HS-5 (cell line): Measurements from ENCODE around the gene HHIPL1.

Experiments
- DNase-seq: peaks from one replicate; pipeline ENCODE4 v3.0.0-alpha.2; 2012; ENCODE audit warnings: low read depth

HHIPL1 gene

DNA sequence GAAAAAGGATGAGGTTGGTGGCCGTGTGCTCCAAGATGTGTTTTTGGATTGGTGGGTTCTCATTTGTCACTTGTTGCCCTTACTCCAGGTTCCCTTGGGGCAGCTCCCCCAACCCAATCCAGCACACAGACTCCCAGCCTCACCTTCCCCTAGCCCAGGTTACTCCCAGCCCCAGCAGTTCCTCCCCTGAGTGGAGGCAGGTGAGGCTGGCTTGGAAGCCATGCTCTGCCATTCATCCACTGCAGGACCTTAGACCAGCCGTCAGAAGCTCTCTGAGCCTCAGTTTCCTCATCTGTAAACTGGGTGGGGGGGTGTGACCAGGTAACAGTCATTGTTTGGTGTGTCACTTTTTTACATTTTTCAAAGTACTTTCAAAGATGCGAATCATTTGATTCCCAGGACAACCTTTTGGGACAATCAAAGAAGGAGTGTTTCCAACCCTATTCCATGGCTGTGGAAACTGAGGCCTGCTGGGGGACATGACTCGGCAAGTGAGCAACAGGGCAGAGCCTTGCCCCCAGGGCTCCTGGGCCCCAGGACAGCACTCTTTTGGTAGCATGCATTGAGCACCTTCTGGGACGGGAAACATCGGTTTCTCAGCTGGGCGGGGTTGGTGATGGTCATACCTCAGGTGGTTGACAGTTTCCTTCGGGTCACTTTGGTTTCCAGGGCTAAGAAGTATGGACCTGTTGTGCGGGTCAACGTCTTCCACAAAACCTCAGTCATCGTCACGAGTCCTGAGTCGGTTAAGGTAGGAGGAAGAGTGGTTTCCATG, 46.4 kb downstream of the HHIPL1 start:
- DNase-seq = no peak

DNA sequence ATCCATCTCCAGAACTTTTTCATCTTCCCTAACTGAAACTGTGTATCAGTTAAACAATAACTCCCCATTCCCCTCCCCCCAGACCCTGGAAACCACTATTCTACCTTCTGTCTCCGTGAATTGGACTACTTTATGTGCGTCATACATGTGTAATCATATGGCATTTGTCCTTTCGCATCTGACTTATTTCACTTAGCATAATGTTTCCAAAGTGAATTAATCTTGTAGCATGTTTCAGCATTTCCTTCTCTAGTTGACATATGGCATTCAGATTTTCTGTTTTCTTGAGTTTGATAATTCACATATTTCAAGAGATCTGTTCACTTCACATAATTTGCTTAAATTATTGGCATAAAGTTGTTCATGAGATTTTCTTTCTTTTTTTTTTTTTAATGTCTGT, 49.0 kb downstream of the HHIPL1 start:
- no peak for DNase-seq

GRCh38 chr14:99696929-99697328, 52.0 kb downstream of the HHIPL1 start:
- DNase-seq = no peak

DNA sequence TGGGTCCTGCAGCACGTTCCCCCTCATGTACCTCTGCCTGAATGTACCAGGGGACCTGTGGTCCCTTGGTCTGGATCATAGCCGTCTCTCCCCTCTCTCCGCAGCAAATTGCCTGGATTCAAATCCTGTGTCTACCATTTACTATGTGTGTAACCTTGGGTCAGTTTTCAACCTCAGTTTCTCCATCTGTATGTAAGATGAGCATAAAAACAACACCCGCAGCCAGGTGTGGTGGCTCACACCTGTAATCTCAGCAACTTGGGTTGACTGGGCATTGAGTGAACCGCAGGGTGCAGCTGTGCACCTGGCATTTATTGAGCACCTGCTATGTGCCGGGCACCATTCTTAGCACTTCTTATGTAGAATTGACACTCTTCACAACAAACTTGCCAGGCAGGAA, 53.3 kb downstream of the HHIPL1 start:
- DNase-seq = no peak

GRCh38 chr14:99698642-99699041, 53.7 kb downstream of the HHIPL1 start:
- DNase-seq = no peak

DNA sequence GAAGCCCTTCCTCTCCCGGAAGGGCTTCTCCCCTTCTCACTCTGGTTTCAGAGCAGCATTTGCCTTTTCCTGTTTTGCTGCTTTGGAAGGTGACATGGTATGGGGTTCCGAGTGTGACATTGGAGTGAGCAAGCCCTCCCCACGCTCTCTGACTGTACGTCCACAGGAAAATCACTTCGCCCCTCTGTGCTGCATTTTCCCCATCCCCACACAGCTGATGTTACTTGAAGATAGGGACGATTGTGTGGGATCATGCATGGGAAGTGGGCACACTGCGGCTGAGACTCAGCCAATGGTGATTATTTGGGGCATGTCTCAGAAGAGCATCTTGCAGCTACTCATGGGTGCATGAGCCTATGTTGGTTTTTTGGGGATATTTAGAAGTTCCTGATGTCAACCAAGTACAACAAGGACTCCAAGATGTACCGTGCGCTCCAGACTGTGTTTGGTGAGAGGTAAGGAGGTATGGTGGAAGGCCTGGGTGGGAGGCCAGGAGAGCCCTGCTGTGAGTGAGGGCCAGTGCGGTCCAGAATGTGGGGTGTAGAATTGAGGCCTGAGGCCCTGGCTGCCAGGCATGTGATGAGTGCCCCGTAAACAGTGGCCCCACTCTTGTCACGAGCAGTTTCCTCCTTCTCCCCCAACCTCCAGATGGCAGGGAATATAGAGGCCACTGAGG, 54.3 kb downstream of the HHIPL1 start:
- no peak for DNase-seq

GRCh38 chr14:99699861-99700260, 54.9 kb downstream of the HHIPL1 start:
- DNase-seq = no peak

GRCh38 chr14:99700379-99700778, 55.5 kb downstream of the HHIPL1 start:
- DNase-seq = no peak

- DNase-seq = no peak
These were observed 56.3 kb downstream of the HHIPL1 start for GRCh38 chr14:99701260-99701659.

GRCh38 chr14:99702115-99702514, 57.2 kb downstream of the HHIPL1 start:
- no peak for DNase-seq

DNA sequence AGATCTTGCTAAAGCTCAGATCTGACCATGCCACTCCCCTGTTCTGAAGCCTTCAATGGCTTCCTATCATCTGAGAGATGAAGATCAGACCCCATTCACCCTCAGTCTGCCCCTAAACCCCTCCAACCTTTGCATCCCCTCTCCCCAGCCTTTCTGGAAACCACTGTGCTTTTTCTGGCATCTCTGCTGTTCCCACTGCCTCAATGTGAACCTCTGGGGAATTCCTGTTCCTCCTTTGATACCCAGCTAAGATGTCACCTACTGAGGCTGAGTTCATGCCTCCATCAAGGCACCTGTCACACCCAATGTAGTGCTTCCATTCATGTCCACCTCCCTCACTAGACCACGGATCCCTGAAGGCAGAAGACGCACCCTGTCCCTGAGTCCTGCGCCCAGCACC, 58.5 kb downstream of the HHIPL1 start:
- no peak for DNase-seq

DNA sequence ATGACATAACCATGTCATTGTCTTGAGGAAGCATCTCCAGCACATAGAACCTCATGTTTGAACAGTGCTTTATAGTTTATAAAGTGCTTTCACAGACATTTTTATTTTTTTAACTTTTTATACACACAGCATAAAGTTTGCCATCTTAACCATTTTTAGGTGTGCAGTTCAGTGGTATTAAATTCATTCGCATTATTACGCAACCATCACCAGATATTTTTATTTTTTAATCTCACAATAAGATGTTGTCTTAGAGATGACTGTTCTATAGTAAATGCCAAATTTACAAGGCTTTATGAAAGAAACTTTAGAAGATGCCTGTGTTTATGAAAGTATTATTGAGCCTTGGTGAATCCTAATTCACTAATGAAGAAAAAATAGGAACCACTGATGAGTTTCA, 59.1 kb downstream of the HHIPL1 start:
- no peak for DNase-seq

DNA sequence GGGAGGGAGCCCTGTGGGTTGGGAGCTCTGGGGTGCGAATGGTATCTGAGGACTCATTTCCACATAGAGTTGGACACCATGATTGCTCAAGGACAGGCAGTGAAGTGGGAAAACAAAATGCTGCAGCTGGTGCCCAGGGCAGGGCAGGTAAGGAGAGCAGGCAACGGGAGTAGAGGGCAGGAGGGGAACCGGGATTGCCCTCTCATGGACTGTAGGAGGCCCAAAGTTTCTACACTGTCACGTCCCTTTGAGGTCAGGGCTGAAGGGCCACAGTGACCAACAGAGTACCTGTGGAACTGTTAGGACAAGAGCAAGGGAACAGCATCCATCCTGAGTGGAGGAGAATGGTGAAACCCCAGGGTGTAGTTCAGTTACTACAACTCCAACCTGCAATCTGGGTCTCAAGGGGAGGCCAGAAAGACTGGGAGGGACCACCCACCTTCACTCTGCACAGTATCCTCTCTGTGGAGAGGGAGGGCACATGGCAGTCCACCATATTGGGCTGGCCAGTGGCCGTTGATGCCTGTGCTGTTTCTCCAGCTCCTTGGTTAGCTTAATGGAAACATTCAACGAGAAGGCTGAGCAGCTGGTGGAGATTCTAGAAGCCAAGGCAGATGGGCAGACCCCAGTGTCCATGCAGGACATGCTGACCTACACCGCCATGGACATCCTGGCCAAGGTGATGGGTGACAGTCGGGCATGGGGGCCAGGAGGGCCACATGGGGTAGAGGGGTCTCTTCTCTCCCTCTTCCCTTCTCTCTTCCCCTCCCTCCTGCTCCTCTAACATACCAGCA, 61.4 kb downstream of the HHIPL1 start:
- no peak for DNase-seq

DNA sequence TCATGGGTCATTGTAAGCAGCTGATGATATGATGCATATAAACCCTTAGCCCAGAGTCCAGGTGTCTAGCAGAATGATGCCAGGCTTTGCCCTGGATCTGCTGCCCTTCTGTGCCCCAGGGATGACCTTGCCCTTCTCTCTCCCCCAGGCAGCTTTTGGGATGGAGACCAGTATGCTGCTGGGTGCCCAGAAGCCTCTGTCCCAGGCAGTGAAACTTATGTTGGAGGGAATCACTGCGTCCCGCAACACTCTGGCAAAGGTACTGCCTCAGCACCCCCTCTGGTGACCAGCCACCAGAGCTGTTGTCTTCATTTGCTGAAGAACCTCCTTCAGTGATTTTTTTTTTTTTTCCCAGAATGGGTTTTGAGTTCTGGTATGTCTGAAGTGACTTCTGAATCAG, 62.5 kb downstream of the HHIPL1 start:
- no peak for DNase-seq

DNA sequence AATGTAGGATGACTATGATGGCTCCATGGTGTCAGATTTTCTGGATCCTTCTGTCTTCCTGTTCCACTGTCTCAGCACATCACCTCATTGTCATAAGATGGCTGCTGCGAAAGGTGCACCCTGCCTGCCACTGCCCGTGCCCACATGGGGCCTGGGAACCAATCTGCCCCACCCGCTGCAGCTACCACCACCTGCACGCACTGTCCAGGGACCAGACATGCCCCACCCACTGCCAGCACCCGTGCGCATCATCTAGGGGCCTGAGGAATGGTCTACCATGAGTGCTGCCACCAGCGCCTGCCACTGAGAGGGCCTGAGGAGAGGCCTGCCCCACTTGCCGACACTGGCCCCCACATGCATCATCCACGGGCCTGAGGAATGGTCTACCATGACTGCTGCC, 63.0 kb downstream of the HHIPL1 start:
- no peak for DNase-seq

DNA sequence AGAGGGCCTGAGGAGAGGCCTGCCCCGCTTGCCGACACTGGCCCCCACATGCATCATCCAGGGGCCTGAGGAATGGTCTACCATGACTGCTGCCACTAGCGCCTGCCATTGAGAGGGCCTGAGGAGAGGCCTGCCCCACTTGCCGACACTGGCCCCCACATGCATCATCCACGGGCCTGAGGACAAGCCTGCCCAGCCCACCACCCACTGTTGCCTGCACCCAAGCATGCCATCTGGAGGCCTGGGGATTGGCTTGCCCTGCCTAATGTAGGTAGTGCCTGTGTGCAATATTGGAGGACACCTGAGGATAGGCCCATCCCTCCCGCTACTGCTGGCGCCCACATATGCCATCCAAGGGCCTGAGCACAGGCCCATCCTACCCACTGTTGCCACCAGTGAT, 63.5 kb downstream of the HHIPL1 start:
- DNase-seq = no peak

DNA sequence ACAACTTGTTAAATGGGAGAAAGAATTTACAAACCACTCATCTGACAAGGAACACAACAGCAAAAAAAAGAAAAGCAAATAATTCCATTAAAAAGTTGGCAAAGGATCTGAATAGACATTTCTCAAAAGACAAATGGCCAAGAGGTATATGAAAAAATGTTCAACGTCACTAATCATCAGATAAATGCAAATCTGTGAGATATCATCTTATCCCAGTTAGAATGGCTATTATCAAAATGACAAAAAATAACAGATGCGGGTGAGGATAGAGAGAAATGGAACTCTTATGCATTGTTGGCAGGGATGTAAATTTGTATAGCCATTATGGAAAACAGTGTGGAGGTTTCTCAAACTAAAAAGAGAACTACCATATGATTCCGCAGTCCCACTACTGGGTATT, 69.0 kb downstream of the HHIPL1 start:
- DNase-seq = no peak

DNA sequence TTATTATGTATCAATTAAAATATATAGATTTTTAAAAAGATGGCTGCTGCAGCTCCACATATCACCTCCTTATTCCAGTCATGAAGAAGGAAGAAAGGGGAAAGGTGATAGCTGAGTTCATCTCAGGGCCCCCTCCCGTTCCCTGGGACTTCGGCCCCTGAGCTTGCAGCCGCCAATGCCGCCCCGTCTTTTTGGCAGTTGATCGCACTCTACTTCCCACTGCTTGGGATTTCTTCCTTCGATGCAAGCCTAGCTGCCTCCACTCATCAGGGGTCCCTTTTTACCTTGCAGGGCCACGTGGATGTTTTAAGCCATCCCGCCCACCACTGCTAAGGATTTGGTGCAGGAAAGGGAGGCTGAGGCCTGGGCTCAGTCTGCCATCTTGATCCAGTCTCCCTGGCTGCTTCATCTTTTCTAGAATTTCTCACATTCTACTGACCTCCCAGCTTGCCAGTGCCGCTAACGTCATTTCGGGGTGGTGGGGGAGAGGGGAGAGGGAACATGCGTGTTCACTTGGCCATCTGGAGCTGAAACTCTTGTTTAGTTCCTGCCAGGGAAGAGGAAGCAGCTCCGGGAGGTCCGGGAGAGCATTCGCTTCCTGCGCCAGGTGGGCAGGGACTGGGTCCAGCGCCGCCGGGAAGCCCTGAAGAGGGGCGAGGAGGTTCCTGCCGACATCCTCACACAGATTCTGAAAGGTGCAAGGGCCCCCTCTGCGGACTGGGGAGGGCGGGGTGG, 70.5 kb downstream of the HHIPL1 start:
- DNase-seq = no peak

DNA sequence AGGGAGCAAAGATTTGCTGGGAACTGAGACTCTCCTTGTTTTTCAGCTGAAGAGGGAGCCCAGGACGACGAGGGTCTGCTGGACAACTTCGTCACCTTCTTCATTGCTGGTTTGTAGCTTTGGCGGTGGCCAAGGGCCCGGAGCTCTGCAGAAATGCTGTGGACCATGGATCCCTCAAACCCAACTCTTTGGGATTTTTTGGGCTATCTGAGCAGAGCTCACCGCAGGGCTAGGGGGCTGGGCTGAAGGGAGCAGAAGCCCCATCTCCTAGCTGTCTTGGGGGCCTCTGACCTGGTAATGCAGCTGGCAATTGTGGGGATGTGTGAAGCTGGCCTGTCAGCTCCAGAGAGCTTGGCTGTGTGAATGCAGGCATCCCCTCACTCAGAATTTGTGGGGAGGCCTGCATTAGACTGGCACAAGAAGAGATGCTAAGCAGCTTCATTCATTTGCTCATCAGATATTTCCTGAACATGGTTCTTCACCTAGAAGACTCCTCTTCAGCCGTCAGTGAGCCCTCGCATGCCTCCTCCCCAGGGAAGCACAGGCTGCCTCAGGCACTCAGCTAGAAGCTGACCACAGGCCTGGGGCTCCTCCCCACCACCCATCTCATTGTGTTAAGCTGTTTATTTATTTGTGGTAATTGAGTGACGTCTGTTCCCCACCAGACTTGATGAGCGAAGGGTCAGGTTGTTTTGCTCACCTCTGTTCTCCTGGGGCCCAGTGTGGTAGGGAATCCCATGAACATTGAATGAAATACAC, 71.3 kb downstream of the HHIPL1 start:
- no peak for DNase-seq

- no peak for DNase-seq
These were observed 72.1 kb downstream of the HHIPL1 start for GRCh38 chr14:99716850-99717681.

DNA sequence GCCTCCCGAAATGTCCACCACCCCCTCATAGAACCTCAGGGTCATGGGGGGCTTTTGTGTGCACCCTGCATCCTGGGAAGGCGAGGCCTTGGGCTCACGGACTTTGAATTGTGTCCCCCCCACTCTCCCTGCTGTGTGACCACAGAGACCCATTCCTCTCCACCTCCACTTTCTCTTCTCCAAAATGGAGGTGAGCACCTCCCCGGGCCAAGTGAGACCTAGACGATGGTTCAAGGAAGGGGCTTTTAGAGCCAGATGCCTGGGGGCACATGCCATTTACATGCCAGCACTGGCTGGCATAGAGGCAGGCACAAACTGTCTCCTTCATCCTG, 72.7 kb downstream of the HHIPL1 start:
- no peak for DNase-seq
